Measurements from ENCODE around the gene TMEM69.
"Not testable (repeated sequence)": the region's sequence is repeated elsewhere in the genome, so short reads cannot be mapped to it uniquely, and the experiment has no call there.

TMEM69 gene

GRCh38 chr1:45674478-45674877 is 13.5 kb upstream of the TMEM69 start:
- in situ Hi-C loops (cut with HindIII; ENCODE audit: low pct_ligation_motif_present, low pct_unique_long_range_greater_than_20kb, low sequenced_read_pairs): no loop called here
- no peak for DNase-seq

GRCh38 chr1:45676553-45676952 is 11.4 kb upstream of the TMEM69 start:
- in situ Hi-C loops (cut with HindIII; ENCODE audit: low pct_ligation_motif_present, low pct_unique_long_range_greater_than_20kb, low sequenced_read_pairs); DNase-seq: not testable (repeated sequence)

GRCh38 chr1:45677751-45678245 is 10.2 kb upstream of the TMEM69 start:
- in situ Hi-C loops (cut with HindIII; ENCODE audit: low pct_ligation_motif_present, low pct_unique_long_range_greater_than_20kb, low sequenced_read_pairs): no loop called here
- DNase-seq: no peak

GRCh38 chr1:45678489-45678888 is 9.5 kb upstream of the TMEM69 start:
- in situ Hi-C loops (cut with HindIII; ENCODE audit: low pct_ligation_motif_present, low pct_unique_long_range_greater_than_20kb, low sequenced_read_pairs): no loop called here

GRCh38 chr1:45679123-45679522 is 8.9 kb upstream of the TMEM69 start:
- in situ Hi-C loops (cut with HindIII; ENCODE audit: low pct_ligation_motif_present, low pct_unique_long_range_greater_than_20kb, low sequenced_read_pairs): no loop called here
- DNase-seq: no peak

More at GRCh38 chr1:45678489-45678888, 9.5 kb upstream of the TMEM69 start:
- no peak for DNase-seq

- in situ Hi-C loops (cut with HindIII; ENCODE audit: low pct_ligation_motif_present, low pct_unique_long_range_greater_than_20kb, low sequenced_read_pairs): no loop called here
- DNase-seq: no peak
These were observed 5.0 kb upstream of the TMEM69 start for GRCh38 chr1:45682942-45683341.

GRCh38 chr1:45684402-45684801 is 3.6 kb upstream of the TMEM69 start:
- in situ Hi-C loops (cut with HindIII; ENCODE audit: low pct_ligation_motif_present, low pct_unique_long_range_greater_than_20kb, low sequenced_read_pairs): no loop called here
- no peak for DNase-seq

GRCh38 chr1:45685308-45686014 is 2.5 kb upstream of the TMEM69 start:
- in situ Hi-C loops (cut with HindIII; ENCODE audit: low pct_ligation_motif_present, low pct_unique_long_range_greater_than_20kb, low sequenced_read_pairs): no loop called here

GRCh38 chr1:45686015-45686287 is 2.0 kb upstream of the TMEM69 start:
- in situ Hi-C loops (cut with HindIII; ENCODE audit: low pct_ligation_motif_present, low pct_unique_long_range_greater_than_20kb, low sequenced_read_pairs): no loop called here
- DNase-seq: peak; percentile 43

More at GRCh38 chr1:45685308-45686014, 2.5 kb upstream of the TMEM69 start:
- DNase-seq: peak; percentile 19

- in situ Hi-C loops (cut with HindIII; ENCODE audit: low pct_ligation_motif_present, low pct_unique_long_range_greater_than_20kb, low sequenced_read_pairs): no loop called here
- peak; percentile 91 for DNase-seq
These were observed 1.5 kb upstream of the TMEM69 start, which contains the start of gene GPBP1L1 for GRCh38 chr1:45686288-45687013. Gene GPBP1L1 (minus strand): TSS chr1:45686533. CDS start chr1:45659087, 27,446 bp downstream.

- in situ Hi-C loops (cut with HindIII; ENCODE audit: low pct_ligation_motif_present, low pct_unique_long_range_greater_than_20kb, low sequenced_read_pairs): no loop called here
- DNase-seq: peak; percentile 97
These were observed 797 bp upstream of the TMEM69 start for GRCh38 chr1:45687014-45687753.

- in situ Hi-C loops (cut with HindIII; ENCODE audit: low pct_ligation_motif_present, low pct_unique_long_range_greater_than_20kb, low sequenced_read_pairs); DNase-seq: not testable (repeated sequence)
These were observed 5.8 kb downstream of the TMEM69 start for GRCh38 chr1:45693811-45694210.

GRCh38 chr1:45694823-45695222 is 6.8 kb downstream of the TMEM69 start:
- in situ Hi-C loops (cut with HindIII; ENCODE audit: low pct_ligation_motif_present, low pct_unique_long_range_greater_than_20kb, low sequenced_read_pairs): no loop called here

GRCh38 chr1:45704637-45705036 is 16.7 kb downstream of the TMEM69 start:
- in situ Hi-C loops (cut with HindIII; ENCODE audit: low pct_ligation_motif_present, low pct_unique_long_range_greater_than_20kb, low sequenced_read_pairs): no loop called here
- no peak for DNase-seq

More at GRCh38 chr1:45694823-45695222, 6.8 kb downstream of the TMEM69 start:
- no peak for DNase-seq

- no peak for DNase-seq
- in situ Hi-C loops (cut with HindIII; ENCODE audit: low pct_ligation_motif_present, low pct_unique_long_range_greater_than_20kb, low sequenced_read_pairs): no loop called here
These were observed 25.7 kb downstream of the TMEM69 start for GRCh38 chr1:45713711-45714110.

- in situ Hi-C loops (cut with HindIII; ENCODE audit: low pct_ligation_motif_present, low pct_unique_long_range_greater_than_20kb, low sequenced_read_pairs): no loop called here
- no peak for DNase-seq
These were observed 28.7 kb downstream of the TMEM69 start for GRCh38 chr1:45716700-45717099.

GRCh38 chr1:45717386-45717785 is 29.4 kb downstream of the TMEM69 start:
- DNase-seq; in situ Hi-C loops (cut with HindIII; ENCODE audit: low pct_ligation_motif_present, low pct_unique_long_range_greater_than_20kb, low sequenced_read_pairs): not testable (repeated sequence)

GRCh38 chr1:45718289-45718688 is 30.3 kb downstream of the TMEM69 start:
- in situ Hi-C loops (cut with HindIII; ENCODE audit: low pct_ligation_motif_present, low pct_unique_long_range_greater_than_20kb, low sequenced_read_pairs): no loop called here
- no peak for DNase-seq

- DNase-seq: no peak
- in situ Hi-C loops (cut with HindIII; ENCODE audit: low pct_ligation_motif_present, low pct_unique_long_range_greater_than_20kb, low sequenced_read_pairs): no loop called here
These were observed 33.2 kb downstream of the TMEM69 start for GRCh38 chr1:45721207-45721606.

Data from ACHN (cell line).